ENCODE measurements around the gene USP22.

Gene USP22

DNA sequence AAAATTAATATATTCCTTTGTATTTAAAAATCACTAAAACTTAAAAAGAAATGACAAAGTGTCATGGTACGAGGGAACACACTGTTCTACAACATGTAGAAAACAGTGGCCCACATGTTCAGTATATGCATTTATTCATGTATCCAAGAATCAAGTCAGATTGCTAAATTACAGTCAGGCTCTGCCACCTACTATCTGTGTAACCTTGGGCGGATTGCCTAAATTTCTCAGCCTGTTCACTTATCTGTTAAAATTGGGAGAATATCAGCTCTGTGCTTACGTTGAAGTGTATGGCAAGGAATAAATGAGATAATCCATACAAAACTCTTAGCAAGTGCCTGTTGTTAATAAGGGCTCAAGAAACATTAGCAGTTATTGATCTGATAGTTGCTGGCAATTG is 3.4 kb upstream of the USP22 start:
- no peak for DNase-seq

DNA sequence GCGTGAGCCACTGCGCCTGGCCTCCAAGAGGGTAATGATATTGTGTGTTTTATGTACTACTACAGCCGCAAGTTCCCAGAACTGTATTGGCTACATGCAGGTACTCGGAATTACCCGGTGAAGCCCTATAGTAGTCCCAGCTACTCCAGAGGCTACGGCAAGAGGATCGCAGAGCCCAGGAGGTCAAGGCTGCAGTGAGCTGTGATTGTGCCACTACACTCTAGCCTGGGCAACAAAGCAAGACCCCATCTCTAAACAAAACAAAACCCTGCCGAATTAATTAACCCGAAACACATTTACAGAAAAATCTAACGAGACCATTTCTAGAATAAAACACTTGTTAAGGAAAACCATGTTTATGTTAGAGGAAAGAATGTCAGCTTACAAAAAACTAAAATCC is 2.2 kb upstream of the USP22 start:
- no peak for DNase-seq

DNA sequence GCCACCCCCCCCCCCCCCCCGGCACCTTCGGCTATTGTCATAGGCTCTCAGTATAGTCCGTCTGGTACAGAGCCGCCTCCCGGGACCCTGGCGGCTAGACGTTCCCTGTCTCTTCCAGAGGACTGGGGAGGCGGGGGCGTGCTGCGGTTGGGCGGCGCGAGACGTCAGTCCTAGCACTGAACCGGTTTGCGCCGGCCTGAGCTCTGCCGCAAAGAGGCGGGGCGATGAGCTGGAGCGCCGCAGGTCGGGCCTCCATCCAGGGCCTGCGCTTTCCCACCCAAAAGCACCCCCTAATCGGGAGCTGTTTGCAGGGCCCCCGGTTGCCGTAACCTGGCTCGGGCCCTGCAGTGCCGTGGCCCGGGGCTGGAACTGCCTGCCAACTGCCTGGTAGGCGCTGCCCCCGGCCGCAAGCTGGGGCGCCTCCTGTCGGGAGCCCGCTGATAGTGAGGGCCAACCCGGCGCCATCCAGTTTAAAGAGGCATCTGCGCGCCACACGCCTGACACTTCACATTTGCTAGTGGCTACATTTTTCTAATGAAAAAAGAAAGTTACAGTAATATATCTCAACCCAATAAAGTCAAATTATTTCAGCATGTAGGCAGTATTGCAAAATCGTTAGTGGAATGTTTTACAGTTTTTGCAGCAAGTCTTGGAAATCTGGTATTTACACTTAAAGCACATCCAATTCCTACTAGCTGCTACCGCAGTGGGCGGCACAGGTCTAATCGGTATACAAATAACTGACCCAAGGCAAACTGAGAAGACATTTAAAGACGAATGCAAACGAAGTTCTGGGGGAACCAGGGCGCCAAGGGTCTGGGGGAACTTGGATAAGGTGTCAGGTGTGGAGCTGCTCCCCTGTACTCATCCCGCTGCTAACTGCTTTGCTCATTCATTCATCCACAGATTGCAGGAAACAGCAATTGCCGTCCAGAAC is 753 bp upstream of the USP22 start:
- DNase-seq = peak; percentile 94

GRCh38 chr17:21041741-21042457 is 912 bp downstream of the USP22 start:
- DNase-seq = peak; percentile 68

DNA sequence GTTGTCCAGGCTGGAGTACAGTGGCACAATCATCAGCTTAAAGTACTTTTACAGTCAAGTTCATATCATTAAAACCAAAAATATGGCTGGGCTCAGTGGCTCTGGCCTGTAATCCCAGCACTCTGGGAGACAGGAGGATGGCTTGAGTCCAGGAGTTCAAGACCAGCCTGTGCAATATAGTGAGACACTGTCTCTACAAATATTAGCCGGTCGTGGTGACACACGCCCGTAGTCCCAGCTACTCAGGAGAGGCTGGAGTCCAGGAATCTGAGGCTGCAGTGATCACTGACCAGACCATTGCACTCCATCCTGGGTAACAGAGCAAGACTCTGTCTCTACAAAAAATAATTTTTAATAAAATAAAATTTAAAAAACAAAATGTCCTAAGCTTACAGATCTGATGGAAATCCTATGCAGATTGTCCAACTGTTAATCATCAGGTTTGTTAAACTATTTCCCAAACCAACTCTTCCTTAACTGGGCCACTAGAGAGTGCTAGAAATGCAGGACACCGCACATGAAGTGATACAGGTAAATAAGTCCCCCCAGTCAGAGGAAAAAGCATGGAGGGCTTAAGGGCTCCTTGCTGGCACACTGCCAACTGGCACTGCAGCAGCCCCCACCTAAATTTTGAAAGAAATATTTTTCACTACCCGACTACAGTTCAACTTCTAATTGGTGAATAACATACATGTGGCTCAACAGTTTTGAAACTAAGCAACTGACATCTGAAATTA is 2.8 kb downstream of the USP22 start:
- DNase-seq = peak; percentile 38

DNA sequence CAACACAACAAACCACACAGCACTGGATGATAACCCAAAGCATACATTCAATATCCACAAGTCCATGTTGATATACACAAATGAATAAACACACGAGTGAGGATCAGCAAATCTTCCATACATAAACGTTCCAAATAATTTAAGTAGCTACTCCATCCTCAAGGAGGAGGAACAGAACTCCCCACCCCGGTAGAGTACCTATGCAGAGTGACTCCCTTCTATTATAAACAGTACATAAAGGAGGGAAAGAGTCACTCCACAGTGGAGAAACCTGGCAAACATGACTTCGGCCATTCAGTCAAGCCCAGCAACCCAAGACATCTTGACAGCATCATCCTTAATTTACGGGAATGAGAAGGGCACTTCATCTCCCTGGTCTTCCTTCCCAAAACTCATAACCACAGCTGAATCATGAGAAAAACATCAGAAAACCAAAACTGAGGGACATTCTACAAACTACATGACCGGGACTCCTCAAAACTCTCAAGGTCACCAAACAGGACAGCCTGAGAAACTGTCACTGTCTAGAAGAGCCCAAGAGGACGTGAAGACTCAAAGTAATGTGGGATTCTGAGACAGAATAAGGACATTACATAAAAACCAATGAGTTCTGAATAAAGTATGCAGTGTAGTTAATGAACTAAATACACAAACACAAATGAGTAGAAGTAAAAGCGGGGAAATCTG is 5.6 kb downstream of the USP22 start:
- DNase-seq = no peak

- DNase-seq = no peak
These were observed 6.4 kb downstream of the USP22 start for GRCh38 chr17:21036361-21036881.

GRCh38 chr17:21035406-21035805 is 7.4 kb downstream of the USP22 start:
- no peak for DNase-seq

- DNase-seq = peak; percentile 31
These were observed 8.2 kb downstream of the USP22 start for GRCh38 chr17:21034340-21035235.

- DNase-seq = no peak
These were observed 9.5 kb downstream of the USP22 start for GRCh38 chr17:21033350-21033749.

DNA sequence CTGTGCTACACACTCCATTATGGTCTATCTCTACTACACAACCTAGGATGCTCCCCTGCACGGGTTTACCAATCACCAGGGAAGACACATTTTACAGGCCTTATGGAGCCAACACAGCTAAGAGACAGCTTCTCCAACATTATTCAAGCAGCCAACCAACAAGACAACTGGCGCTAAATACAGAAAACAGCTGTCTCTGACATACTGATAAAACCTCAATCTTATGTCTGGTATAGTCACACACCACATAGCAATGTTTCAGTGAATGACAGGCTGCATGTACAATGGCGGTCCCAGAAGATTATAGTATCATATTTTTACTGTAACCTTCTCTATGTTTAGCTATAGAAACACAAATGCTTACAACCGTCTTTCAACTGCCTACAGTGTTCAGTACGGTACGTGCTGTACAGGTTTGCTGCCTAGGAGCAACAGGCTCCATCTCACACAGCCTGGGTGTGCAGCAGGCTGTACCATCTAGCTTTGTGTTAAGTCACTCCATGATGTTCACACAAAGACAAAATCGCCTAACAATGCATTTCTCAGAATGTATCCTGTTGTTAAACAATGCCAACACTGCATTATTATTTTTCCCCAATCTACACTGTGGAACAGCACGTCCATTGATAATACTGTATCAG is 10.9 kb downstream of the USP22 start:
- DNase-seq = no peak

GRCh38 chr17:21030375-21030774 is 12.4 kb downstream of the USP22 start:
- DNase-seq = no peak

- DNase-seq = no peak
These were observed 13.3 kb downstream of the USP22 start for GRCh38 chr17:21029515-21029914.

- DNase-seq = no peak
These were observed 13.8 kb downstream of the USP22 start for GRCh38 chr17:21029036-21029435.

GRCh38 chr17:21028192-21028591 is 14.6 kb downstream of the USP22 start:
- no peak for DNase-seq

DNA sequence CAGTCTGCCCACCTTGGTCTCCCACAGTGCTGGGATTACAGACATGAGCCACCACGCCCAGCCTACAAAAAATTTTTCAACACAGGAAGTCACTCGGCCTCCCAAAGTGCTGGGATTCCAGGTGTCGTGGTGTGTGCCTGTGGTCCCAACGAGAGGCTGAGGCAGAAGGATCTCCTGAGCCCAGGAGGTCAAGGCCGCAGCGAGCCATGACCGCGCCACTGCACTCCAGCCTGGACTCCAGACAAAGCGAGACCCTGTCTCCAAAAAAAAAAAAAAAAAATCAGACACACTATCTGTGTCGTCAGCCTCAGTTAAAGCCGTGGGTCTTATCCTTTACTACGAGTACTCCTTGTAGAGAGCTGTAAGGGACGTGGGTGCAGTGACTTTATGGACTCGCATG is 15.8 kb downstream of the USP22 start:
- no peak for DNase-seq

- no peak for DNase-seq
These were observed 17.4 kb downstream of the USP22 start for GRCh38 chr17:21025451-21025850.

GRCh38 chr17:21024024-21024423 is 18.8 kb downstream of the USP22 start:
- DNase-seq = no peak

- no peak for DNase-seq
These were observed 21.5 kb downstream of the USP22 start for GRCh38 chr17:21021208-21021803.

- DNase-seq = no peak
These were observed 22.2 kb downstream of the USP22 start for GRCh38 chr17:21020622-21021021.
